HG03342 (cell line): Measurements from ENCODE around the gene GATA6.

ENCODE experiments used
- ATAC-seq: cut with Tn5 transposase; IDR thresholded peaks from one replicate; pipeline ENCODE4 v1.9.1; 2021; ENCODE audit warnings: mild to moderate bottlenecking, moderate library complexity; ENCODE audit not compliant: unreplicated experiment

Gene GATA6

DNA sequence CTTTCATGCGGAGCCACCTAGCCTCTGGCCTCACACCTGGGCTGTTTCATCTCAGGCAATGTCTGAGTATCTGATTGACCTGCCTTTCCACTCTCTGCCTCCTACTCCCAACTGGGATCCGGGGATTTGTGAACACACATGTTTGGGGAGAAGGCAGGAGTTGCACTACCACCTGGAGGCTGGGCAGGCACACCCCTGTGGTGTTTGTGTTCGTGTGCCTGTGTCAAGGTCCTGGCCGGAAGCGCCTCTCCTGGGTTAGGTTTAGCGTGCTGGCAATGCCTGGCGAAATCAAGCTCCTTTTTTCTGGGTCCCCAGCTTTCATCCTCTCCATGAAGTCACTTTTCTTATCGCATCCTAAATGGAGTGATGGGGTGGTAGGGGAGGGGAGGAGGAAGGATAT, 63.9 kb downstream of the GATA6 start:
- no peak for ATAC-seq

DNA sequence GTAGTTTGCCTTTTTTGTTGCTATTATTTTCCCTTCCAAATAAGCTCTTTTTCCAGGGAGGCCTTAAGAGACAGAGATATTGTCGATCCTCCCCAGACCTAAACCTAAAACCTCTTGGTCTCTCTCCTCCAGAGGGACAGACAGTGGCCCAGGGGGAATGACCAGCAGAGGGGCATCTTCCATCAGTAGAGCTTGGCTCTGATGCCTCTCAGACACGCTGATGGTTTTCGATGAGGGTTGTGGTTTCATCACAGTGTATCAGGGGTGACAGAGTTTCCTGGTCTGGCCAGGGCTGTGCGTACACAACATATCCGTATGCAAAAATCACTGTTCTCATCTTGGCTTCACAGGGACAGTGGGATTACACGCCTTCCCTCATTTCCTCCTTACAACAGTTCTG, 68.6 kb downstream of the GATA6 start:
- ATAC-seq, result no peak

DNA sequence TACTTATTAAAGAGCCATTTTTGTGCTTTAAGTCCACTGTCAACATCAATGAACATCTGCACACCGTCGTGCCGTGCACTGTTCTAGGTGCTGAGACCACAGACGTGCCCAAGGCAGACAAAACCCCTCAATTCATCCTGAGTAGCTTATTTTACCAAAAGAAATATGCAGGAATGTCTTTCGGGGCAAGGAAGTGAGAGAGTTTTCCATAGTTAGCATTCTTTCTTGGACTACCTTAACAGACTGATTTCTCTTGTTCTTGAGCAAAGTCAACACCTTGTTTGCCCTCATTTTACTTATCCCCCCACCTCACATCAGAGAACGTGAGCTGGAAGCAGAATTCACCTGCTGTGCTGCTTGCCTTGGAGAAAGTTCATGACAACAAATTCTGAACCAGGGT, 69.3 kb downstream of the GATA6 start:
- no peak for ATAC-seq

DNA sequence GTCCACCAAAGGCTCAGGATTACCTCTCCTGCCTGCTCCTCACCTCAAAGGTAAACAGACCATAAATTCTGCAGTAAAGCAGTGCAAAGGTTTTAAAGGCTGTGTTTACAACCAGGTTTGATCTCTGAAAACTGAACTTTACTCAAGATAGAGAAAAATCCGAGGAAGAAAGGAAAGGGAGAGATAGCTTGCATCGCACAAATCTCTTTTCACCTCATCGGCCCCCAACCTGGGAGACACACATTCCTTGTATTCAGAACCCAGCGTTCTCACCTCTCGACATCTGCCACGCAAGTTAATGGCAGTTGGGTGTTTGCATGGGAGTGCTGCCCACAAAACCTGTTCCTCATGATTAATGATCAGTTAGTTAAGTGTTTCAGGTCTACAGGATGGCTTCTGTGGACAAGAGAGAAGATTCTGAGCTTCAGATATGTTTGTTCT, 72.6 kb downstream of the GATA6 start:
- no peak for ATAC-seq

DNA sequence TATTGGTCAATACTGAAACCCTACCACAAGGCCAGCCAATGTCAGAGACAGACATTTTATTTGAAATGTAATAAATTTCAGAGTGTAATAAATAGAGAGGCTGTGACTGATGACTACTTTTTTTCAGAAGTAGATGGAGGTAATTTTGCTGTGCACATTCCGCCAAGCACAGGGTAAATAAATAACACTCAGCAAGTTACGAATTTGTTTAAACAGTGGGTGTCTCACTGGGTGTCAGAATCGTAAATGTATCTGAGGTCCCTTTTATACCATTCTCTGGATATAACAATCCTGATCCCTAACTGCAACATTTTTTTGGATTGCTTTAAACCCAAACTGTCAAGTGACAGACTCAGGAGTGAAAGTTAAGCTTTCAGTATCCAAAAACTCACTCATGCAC, 74.1 kb downstream of the GATA6 start:
- ATAC-seq, result no peak

DNA sequence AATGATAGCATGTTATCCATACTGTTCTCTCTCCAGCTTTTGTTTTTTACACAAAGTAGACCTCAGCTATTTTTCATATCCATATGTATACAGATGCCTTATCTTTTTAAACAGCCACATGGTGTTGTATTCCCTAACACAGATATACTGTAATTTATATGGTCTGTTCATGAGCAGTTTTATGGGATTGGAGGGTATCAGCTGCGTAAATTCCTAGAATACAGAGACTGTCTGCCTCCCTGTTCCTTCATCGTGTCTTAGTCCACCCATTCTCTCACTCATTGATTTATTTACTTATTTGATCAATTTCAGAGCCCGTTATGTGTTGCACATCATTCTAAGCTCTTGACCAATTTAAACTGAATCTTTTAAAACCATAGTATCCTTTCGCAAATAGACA, 80.6 kb downstream of the GATA6 start:
- ATAC-seq, result no peak

DNA sequence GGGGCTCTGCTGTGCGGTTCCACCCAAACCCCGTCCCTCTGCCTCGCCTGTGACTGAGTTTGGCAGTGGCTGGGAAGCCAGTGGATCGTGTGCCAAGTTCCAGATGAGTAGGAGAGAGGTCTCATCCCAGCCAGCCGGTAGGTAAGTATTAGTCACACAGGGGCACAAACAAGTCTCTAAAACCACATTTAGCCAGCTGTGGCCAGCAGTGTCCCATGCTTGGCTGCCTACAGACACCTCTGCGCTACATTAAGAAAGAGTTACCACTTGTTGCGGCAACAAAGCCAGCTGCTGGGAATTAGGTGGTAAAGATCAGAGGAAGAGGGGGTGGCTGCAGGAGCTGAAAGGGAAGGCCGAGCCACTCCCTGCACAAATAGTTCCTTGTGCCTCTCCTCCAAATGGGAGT, 81.2 kb downstream of the GATA6 start:
- no peak for ATAC-seq
